G401.6 (cell line): ENCODE measurements around the gene UGT1A9.

Experiments used
- FAIRE-seq: peaks from 2 replicates; lab custom pipeline; 2012; peaks lifted over from hg19 to GRCh38; lab: Jason Lieb, UNC

The UGT1A9 gene

DNA sequence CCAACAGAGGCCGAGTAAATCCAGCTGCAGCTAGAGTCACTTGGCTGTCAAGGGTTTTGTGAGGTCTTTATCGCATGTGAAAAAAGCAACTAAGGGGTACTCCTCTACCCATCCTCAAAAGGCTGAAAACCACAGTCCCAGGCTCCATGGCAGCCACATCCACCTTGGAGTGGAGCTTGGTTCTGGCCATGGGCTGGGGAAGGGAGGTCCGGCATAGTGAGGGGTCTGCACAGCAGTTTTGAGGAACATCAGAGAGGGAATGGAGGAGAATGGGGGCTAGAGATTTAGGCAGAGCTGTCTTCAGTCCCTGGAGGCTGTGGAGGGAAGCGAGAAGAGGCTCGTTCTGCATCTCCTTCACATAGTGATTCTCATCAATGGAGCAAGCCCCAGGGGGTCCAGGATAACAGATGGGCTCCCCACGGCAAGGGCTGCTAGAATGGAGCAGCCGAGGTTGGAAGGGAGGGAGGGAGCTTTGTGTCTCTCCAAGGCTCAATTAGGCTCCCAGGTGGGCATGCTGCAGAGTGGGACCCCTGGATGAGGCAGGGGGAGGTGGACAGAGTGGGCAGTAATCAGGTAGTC is 127.5 kb downstream of the UGT1A9 start:
- no peak for FAIRE-seq

DNA sequence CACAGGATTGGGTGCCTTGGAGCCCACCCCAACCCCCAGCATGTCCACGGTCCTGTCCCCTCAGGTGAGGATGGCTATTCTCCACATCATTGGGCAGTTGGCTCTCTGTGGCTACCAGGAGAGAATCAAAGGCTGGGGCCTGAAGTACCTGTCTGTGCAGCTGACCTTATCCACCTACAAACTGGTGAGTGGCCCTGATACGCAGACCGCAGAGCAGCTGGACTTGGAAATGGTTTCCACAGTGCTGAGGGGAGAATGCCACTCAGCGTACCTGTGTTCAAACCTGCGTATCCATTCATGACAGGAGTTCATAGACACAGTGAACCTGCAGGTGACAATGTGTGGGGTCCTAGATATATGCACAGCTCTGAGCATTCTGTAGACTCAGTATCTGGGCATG is 128.0 kb downstream of the UGT1A9 start:
- no peak for FAIRE-seq

DNA sequence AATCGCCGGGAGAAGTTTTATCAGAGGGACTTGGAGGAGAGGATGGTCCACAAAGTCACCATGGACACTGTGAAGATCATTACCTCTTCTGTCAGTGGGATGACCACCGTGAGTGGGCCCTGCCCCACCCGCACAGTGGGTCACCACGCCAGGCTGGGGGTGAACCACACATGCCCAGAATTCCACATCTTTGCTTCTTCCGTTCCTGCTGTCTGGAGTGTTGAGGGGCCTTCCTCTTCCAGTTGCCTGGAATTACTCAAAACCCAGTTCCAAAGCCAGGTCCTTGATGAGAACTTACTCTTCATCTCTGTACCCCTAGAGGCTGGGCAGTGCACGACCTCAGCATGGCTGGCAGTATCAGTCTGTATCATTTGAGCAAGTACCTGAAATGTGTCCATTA is 128.5 kb downstream of the UGT1A9 start:
- no peak for FAIRE-seq

DNA sequence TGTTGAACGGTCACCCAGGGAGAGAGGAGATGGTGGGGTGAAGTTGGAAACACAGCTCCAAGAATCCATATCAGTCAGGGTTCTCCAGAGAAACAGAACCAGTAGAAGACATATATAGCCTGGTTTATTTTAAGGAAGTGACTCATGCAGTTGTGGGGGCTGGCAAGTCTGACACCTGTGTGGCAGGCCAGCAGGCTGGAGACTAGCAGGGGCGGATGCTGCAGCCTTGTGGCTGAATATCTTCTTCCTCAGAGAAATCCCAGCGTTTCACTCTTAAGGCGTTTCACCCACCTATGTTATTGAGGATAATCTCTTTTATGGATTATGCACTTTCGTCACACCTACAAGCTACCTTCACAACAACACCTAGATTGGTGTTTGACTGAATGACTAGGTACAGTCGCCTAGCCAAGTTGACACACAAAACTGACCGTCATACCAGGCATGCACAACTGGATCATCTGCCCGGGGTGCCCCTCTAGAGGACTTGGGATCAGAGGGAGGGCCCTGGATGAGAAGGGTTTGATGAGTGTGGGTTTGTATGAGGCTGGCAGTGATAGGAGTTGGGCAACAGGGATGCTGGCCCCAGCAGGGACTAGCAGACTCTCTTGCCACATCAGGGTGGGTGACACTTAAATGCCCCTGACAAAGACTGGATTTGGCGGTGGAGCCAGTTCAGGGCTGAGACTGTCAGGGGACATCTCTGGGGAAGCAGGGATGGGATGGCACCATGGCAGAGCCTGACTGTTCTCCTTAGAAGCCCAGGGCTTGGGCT is 129.8 kb downstream of the UGT1A9 start:
- no peak for FAIRE-seq

DNA sequence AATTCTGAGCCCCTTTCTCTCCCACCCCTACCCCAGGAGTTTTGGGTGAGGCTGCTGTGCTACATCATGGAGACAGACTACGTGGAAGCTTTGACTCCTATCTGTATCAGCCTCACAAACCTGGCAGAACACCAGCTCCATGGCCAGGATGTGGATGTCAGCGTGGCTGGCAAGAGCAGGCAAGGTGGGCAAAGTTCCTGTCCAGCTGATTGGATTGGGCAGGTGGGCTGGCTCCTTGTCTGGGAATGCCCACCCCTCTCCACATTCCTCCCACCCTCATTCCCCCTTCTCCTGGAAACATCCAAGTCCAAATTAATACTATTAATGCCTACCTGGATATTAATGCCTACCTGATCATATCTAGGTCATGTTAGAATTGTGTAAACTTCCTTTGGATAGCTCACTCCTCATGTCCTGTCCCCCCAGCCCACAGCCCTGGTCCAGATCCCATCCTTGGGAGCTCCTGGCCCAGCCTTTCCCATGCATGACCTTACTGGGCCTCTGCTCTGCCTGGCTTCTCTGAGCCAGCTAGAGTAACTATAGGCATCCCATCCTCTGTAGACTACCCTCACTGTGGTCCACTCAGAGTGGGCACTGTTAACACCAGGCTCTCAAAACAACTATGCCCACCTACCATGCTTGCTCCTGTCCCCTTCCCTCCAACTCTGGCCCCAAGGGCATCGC is 130.6 kb downstream of the UGT1A9 start:
- FAIRE-seq = no peak

DNA sequence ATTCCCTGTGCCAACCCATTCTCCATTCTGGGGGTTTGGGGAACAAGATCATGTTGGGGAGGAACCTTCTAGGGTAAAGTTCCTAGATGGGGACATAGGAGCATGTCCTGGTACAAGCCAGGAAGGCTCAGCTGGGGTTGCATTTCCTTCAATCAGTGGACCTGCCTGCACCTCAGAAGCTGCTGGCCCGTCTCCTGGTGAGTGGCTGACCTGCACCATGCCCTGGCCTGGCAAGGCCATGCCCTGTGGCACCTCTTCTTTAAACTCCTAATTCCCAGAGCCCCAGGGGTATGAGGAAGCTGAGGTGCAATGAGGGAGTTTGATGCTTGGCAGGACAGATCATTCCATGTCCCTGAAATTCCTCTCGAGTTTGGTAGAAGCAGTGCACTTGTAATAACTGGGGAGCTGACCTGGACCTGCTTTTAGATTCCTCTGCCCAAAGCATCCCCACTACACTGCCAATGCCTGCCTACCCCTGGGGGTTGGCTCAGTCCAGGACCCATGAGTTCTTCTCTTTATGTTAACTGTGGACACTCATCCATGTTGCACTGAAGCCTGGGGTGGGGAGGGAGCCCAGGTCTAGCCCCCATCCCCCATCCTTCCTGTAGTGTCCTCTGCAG is 131.7 kb downstream of the UGT1A9 start:
- FAIRE-seq = no peak

DNA sequence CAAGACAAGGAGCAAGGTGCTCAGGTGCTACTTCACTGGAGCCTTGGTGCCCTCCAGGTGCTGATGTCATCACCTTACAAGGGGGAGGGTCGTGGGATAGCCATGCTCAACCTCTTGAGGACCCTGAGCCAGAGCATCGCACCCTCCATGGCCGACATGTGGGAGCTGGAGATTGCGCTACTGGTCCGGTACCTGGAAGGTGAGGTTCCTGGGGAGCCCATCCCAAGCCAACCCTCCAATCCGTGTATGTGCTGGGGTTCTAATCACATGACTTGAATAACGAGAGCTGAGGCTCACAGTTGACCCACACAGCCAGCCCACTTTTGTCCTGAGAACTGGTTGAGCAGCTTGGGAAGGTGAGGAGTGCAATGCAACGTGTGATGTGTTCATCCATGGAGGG is 132.3 kb downstream of the UGT1A9 start:
- FAIRE-seq = no peak

DNA sequence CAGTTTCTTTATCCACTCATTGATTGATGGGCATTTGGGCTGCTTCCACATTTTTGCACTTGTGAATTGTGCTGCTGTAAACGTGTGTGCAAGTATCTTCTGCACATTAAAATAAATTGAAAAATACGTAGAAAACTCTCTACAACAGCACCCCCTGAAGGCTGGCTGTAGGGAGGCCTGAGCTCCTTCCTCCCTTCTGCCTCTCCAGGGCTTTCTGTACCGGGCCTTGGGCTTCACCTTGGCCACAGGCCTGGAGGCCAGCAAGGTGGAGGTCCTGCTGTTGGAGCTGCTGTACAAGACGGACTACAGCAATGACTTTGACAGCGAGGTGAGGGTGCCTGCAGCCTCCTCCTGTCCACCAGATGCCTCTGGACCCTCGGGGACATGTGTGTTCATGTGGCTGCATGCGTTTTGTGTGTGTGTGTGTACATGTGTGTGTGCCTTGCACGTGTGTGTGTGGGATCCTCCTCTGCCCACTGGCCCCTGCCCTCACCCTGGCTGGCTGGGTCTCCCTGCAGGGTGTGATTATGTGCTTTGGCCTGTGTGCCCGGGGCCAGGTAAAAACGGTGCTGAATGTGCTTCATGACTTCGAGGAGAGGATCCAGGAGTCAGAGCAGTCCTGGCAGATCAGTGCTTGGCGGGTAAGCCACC is 135.6 kb downstream of the UGT1A9 start:
- FAIRE-seq = no peak

DNA sequence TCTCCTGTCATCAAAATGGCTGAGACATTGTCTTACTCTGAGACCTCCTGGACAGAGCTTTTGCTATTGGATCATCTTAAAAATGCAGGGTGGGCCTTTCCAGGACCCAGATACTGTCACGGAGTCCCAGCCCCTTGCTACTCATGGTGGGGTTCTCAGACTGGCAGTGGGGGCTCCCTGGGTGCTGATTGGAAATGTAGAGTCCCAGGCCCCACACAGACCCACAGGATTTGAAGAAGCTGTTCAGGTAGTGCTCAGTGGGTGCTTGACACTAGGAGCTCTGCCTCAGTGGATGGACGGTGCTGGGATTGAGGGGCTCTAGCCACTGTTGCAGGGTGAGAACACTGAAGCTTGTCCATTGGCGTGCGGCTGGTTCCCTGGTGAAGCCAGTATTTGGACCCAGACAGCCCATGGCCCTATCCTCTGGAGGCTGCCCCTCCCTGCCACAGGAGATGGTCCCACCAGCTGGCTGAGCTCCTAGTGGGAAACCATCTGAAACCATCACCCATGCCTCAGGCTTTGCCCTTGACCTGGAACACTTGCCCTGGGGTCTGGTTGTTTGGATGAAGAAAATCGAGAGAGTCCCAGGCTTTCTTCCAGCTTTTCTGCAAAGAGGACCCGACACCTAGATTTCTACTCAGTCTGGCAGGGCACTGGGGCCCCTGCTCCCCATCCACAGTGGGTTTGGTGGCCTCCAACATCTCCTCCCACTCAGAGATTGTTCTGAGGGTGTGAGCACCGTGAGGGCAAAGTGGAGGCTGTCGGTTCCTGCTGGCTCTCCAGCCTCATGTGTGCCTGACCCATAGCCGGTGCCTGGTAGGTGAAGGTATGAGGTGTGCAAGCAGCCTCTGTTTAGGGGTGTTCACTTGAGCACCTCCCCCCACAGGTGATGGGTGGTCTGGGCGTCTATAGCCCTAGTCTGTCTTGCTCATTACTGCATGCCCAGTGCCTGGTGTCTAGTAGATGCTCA is 136.6 kb downstream of the UGT1A9 start:
- no peak for FAIRE-seq

DNA sequence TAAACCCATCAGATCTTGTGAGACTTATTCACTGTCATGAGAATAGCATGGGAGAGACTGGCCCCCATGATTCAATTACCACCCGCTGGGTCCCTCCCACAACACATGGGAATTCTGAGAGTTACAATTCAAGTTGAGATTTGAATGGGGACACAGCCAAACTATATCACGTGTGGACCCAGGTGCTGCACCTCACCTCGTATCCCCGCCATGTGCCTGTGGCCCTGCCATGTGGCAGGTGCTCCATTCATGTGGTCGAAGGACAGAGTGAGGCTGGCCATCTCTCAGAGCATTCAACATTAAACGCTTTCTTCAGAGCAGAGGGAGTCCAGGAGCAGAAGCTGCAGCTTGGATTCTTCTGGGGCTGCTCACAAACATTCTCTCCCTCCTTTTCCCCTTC is 138.7 kb downstream of the UGT1A9 start:
- no peak for FAIRE-seq

DNA sequence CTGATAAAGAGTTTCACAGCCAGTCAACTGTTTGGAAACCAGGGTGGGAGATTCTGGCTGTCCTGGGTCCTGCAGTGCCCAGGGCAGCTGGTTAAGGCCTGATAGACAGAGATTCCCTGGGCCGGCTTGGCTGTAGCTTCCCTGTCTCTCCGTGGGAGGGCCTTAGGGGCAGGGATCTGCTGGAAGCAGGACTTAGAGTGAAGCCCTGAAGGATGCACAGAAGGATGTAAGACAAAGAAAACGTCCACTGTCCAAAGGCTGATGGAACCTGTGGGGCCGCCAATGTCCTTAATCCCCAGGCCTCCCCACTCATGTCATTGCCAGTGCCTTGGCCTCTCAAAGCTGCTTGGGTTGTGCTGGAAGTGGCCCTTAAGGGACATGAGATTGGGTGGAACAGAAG is 139.4 kb downstream of the UGT1A9 start:
- no peak for FAIRE-seq

DNA sequence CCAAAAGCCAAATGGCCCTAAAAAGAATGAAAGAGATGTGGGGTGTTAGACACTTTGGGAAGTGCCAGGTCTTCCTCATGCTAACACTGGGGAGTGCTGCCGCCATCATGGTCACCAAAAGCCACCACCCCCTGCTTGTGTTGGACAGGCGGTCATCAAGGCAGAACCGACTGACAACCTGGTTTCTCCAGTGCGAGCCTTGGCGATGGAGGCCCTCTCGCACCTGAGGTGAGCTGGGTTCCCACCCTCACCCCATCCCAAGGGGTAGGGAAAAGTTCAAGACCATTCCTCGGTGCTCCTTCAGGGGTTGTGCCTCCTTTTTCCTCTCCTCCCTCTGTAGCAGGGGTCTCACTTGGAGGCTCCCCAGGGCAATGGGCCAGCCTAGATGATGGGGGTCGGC is 140.0 kb downstream of the UGT1A9 start:
- no peak for FAIRE-seq

DNA sequence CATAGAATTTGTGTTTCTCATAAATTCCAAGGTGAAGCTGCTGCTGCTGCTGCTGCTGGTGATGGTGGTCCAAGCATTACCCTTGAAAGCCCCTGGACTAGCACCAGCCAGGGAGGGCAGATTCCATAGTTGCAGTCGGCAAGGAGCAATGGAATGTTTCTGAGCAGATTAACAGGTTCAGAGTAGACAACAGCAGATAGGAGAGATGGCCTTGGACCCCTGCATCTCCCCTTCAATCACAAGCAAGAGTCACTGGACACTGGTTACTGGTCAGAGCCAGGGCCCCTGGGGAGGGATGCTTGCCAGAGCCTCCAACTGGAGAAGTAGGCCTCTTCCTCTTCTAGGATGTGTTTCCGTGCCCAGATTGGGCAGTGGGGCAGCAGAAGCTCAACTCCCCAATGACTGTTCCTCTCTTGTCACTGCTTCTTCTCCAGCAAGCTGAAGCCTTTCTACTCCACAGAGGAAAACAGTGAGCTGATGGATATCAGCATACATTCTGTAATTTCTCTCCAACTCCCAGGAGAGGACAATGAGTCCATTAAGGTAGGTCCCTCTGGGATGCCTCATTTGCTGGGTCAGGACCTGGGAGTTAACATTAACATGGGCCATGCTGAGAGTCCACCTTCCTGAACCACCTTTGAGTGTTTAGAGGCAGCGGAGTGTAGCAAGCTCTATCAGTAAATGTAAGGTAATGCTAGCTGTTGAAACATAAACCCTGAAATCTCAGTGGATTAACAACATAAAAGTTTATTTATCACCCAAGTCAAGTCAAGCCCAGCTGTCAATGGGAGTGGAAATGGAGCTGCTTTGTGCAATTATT is 141.7 kb downstream of the UGT1A9 start:
- no peak for FAIRE-seq

DNA sequence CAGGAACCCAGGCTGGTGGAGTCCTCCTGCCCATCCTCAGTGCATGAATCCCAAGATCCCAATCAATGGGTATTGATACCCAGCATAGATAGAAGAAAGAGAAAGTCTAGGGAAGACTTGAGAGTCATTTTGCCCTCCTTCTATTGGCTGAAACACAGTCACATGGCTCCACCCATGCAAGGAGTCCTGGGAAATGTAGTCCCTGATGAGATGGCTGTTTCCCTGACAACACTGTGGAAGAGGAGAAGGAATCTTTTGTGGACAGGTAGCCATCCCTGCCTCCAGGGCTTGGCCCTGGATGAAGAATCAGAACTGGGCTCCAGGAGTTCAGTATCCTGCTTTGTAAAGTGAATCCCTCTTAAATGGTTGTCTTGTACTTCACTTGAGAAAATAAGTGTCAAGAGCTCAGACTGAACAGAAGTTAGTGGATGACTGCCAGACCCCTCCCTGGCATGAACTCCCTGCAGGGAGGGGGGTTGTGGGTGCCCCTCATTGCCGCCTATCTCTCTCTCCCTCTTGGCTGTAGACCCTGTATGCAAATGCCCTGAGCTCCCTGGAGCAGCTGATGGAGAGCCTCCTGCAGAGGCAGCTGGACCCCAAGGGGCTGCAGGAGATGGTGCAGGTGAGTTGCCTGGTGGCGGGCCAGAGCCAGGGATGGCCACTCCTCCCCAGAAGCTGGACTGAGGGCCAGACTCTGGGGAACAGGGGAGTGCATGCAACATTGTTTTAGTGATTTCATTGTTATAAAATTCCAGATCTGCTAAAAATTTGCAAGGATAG is 142.5 kb downstream of the UGT1A9 start:
- FAIRE-seq = no peak

DNA sequence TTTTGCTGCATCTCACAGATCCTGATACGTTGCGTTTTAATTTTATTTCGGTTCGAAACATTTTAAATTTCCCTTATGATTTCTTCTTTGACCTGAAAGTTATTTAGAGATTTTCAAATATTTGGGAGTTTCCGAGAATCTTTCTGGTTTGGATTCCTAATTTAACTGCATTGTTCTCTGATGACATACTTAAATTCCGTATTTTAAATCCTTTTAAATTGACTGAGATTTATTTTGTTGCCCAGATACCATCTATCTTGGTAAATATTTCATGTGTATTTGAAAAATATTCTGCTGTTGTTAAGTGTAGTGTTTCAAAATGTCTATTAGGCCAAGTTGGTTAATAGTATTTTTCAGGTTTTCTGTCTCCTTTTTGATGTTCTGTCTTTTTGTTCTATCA is 144.2 kb downstream of the UGT1A9 start:
- FAIRE-seq = no peak

DNA sequence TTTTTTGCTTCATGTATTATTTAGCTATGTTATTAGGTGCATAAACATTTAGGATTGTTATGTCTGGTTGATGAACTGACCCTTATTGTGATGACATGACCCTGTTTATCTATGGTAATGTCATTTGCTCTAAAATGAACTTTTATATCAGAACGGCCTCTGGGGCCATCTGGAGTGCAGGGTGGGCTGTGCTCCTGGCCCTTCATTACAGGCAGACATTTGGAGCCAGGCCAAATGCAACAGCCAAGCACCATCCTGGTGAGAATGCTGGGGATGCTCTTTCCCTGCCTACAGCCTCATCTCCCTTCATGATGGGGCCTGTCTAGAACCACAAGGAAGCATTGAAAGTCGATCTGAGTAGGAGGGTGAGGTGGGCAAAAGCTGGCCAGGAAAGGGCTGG is 144.6 kb downstream of the UGT1A9 start:
- FAIRE-seq = no peak

DNA sequence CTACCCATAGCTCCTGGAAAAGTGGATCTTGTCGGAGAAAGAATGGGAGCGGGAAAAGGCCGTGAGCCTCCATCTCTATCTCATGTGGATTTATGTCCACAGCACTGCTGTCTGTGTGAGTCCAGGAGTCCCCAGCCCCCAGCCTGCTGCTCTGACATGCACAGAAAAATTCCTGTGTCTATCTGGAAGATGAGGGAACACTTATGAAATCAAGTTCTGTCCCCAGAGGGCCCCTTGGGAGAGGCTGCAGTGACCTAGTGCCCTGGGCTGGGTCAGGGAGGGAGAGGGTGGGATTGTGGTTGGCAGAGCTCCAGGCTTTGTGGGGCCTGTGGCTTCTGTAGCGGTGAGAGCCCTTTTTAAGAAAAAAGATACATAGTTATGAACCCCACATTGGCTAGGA is 145.1 kb downstream of the UGT1A9 start:
- FAIRE-seq = no peak

DNA sequence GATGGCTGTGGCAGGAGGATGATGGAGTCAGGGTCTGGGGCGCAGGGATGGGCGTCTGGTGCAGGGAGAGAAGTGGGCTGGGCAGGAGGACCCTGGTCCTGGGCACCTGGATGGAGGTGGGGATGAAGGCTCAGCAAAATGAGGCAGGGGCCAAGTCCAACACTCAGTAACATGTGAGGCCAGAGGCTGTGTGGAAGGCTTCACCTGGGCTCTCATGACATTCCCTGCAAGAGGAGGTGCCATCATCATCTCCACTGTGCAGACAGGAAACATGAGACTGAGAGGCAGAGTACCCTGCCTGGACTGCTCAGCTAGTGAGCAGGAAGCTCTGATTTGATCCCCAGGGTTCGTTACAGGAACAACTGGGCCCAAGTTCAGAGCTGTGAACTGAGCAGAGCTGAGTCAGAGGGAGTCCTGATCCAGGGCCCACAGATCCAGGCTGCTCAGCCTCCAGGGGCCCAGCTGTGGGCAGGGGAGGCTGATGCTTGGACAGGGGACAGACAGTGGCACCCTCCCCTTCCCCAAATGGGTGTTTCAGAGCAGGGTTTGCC is 145.7 kb downstream of the UGT1A9 start:
- FAIRE-seq = no peak

DNA sequence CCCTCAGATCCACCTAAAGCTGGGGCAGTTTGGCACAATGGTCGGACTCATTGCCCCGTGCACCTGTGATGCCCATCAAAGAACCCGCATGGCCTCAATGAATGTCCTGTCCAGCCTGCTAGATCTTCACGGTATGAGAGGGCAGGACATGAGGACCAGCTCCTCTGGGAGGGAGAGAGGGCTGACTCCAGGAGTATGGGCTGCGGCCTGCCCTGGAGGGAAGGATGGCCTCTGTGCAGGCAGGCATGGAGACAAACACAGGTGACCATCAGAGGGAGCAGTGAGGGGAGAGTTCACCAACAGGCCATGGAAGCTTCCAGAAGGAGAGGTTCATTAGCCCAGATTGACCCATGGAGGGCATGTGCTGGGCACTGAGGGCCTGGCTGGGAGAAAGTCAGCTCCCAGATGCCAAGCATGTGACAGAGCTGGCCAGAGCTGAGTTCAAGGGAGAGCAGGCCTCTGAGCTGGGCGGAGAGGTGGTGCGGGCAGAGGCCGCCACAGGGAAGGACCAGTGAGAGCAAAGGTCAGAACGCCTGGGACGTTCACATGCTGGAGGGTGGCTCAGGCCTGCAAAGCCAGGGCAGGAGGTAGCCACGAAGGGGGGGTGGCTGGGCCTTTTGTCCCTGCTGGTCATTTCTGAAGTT is 146.4 kb downstream of the UGT1A9 start:
- FAIRE-seq = no peak
